ENCODE data around the gene RIMBP3B.
"Not testable (repeated sequence)": the region's sequence is repeated elsewhere in the genome, so short reads cannot be mapped to it uniquely, and the experiment has no call there.

Gene RIMBP3B, protein sequence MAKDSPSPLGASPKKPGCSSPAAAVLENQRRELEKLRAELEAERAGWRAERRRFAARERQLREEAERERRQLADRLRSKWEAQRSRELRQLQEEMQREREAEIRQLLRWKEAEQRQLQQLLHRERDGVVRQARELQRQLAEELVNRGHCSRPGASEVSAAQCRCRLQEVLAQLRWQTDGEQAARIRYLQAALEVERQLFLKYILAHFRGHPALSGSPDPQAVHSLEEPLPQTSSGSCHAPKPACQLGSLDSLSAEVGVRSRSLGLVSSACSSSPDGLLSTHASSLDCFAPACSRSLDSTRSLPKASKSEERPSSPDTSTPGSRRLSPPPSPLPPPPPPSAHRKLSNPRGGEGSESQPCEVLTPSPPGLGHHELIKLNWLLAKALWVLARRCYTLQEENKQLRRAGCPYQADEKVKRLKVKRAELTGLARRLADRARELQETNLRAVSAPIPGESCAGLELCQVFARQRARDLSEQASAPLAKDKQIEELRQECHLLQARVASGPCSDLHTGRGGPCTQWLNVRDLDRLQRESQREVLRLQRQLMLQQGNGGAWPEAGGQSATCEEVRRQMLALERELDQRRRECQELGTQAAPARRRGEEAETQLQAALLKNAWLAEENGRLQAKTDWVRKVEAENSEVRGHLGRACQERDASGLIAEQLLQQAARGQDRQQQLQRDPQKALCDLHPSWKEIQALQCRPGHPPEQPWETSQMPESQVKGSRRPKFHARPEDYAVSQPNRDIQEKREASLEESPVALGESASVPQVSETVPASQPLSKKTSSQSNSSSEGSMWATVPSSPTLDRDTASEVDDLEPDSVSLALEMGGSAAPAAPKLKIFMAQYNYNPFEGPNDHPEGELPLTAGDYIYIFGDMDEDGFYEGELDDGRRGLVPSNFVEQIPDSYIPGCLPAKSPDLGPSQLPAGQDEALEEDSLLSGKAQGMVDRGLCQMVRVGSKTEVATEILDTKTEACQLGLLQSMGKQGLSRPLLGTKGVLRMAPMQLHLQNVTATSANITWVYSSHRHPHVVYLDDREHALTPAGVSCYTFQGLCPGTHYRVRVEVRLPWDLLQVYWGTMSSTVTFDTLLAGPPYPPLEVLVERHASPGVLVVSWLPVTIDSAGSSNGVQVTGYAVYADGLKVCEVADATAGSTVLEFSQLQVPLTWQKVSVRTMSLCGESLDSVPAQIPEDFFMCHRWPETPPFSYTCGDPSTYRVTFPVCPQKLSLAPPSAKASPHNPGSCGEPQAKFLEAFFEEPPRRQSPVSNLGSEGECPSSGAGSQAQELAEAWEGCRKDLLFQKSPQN (N-terminal part only)

DNA sequence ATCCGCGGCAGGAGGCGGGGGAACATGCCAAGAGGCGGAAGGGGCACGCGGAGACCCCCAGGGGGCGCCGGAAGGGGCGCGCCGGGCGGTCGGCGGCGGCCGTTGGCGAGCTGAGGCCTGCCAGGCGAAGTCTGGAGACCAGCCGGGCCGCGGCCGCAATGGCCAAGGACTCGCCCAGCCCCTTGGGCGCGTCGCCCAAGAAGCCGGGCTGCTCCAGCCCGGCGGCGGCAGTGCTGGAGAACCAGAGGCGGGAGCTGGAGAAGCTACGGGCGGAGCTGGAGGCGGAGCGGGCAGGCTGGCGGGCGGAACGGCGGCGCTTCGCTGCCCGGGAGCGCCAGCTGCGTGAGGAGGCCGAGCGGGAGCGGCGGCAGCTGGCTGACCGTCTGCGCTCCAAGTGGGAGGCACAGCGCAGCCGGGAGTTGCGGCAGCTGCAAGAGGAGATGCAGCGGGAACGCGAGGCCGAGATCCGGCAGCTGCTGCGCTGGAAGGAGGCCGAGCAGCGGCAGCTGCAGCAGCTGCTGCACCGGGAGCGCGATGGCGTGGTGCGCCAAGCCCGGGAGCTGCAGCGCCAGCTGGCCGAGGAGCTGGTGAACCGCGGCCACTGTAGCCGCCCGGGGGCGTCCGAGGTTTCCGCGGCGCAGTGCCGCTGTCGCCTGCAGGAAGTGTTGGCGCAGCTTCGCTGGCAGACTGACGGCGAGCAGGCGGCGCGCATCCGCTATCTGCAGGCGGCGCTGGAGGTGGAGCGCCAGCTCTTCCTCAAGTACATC lies at the start of gene RIMBP3B:
Gene RIMBP3B (plus strand): TSS at position 51 of the 767 bp plus-strand sequence. CDS start 108 bp downstream, at position 159.
- not testable (repeated sequence) for DNase-seq

DNA sequence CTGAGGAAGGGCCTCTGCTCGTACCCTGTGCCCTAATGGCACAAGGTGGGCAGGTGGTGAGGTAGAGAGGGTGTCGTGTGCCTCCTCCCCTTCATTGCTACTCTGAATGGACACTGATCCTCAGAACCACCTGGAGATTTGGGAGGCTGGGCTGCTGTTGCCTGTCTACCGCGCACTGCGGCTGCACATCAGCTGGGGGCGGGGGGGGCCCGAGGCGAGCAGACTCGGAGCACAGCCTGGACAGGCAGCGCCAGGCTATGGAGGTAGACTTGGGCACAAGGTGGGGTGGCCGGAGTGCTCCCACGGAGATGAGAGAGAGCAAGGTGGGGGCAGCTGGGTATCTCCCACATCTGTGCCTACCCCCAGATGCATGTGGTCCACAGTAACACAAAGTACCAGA lies 26.0 kb upstream of the RIMBP3B start:
- DNase-seq, result not testable (repeated sequence)

- not testable (repeated sequence) for DNase-seq
These were observed 23.0 kb upstream of the RIMBP3B start for GRCh38 chr22:21360525-21360924.

GRCh38 chr22:21362473-21362872 lies 21.1 kb upstream of the RIMBP3B start:
- not testable (repeated sequence) for DNase-seq

DNA sequence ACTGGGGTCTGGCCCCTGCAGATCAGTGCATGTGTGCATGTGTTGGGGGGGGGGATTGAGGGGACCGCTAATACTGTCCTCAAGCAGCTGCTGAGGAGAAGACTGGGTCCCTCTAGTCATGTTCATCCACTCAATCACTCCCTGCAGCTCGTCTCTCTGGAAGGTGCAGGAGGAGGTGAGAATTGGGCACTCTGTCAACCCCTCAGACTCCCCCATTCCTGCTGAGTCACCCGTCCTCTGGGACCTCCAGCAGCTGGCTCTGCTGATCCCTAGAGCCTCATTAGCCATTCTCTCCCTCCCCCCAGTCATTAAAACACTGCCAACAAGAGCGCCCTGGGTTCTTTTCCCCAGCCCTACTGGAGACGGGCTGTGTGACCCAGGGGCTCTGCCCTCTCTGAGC lies 20.5 kb upstream of the RIMBP3B start:
- DNase-seq, result not testable (repeated sequence)

DNA sequence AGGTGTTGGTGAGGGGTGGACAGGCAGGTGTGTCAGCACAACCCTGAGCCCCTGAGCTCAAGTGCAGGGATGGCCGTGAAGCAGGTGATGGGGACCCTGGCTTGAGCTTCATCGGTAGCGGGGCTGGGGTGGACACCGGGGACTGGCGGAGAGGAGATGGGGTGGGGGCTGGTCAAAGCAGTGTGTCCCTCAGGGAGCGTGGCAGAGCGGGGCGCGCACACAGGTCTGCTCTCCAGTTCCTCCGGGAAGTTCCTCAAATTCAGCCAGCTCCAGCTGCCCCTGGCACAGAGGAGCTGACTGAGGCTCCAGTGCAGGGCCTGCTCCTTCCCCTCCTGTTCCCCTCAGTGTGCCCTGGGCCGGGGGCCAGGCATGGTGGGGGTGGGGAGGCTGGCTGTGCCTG lies 19.7 kb upstream of the RIMBP3B start:
- DNase-seq, result not testable (repeated sequence)

- not testable (repeated sequence) for DNase-seq
These were observed 19.2 kb upstream of the RIMBP3B start for GRCh38 chr22:21364362-21364761.

DNA sequence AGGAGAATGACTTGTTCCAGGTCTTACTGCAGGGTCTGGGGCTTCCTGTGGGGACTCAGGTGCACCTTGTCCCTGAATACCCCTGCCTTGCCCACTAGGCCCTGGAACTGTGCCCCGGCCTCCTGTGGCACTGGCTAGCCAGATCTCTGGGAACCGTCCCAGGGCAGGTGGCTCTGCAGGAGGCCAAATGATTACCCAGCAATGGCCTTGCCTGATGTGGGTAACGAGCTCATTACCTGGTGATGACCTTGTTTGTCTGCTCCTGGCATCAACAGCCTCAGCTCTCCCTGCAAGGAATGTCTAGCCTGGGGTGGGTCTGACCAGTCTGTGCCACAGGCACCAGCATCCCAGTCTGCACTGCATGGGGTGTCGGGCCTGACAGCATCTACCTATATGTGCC lies 18.2 kb upstream of the RIMBP3B start:
- not testable (repeated sequence) for DNase-seq

DNA sequence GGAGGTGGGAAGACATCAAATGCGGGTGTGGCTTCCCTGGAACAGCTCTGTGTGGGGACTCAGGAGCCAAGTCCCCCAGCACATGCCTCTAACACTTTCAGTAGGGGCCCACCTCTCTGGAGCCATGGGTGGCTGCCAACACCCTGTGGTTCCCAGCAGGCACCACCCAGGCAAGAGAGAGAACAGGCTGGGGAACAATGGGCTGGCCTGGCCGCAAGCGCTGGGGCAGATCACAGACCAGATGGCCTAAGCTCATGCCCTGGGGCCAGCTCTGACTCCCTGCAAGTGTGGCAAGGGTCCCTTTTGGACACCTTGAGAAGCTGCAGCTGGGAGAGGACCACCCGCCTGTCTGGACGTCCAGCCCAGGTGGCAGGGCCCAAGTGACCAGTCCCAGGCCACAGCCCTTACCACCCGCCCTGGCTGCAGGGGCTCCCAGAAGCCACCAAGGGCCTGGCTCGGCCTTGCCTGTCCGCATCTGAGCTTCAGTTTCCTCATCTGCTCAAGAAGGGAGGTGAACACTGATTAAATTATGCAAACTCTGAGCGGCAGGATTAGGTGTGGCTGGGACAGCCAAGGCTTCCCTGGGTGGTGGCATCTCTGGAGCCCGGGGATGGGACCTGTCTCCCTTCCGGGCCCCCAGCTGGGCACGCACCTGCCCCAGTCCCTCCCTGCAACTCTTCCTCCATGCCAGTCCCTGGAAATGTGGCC lies 14.8 kb upstream of the RIMBP3B start:
- DNase-seq, result not testable (repeated sequence)

- not testable (repeated sequence) for DNase-seq
These were observed 7.7 kb upstream of the RIMBP3B start for GRCh38 chr22:21375880-21376279.

GRCh38 chr22:21384468-21385357 lies 1.2 kb downstream of the RIMBP3B start:
- DNase-seq, result not testable (repeated sequence)

DNA sequence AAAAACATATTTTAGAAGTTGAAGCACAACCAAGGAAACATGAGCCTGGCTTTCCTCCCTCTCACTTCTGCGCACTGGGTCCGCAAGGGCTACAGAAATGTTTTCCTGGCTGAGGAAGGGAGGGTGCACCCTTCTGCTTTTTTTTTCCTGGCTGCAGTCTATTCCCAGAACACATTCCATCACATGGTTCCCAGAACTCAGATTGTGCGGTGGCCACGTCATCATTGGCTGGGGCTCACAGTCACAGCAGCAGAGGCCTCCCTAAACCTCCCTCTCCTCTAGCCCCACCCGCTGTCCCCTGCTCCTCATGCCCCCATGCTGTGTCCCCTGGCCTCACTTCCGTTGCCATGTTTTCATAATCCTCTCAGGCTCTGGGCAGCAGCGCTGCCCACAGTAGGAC lies 5.9 kb downstream of the RIMBP3B start:
- not testable (repeated sequence) for DNase-seq

DNA sequence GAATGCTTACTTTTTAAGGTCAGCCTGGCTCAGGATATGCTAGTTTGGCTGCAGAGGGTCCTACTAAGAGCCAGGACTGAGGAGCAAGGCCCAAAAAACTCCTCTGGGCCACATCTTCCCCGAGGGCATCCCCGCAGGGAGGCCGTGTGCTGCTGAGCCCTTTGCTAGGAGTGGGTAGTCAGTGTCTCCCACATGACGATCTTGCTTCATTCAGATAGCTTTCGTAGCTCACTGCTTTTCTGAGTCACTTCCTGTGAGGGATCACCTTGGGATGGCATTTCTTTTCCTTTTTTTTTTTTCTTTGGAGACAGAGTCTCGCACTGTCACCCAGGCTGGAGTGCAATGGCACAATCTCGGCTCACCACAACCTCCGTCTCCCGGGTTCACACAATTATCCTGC lies 6.5 kb downstream of the RIMBP3B start:
- DNase-seq, result not testable (repeated sequence)

- DNase-seq, result not testable (repeated sequence)
These were observed 11.1 kb downstream of the RIMBP3B start for GRCh38 chr22:21394613-21395012.

GRCh38 chr22:21401197-21401969 lies 17.8 kb downstream of the RIMBP3B start:
- DNase-seq, result not testable (repeated sequence)

GRCh38 chr22:21402763-21403314 lies 19.3 kb downstream of the RIMBP3B start:
- not testable (repeated sequence) for DNase-seq

DNA sequence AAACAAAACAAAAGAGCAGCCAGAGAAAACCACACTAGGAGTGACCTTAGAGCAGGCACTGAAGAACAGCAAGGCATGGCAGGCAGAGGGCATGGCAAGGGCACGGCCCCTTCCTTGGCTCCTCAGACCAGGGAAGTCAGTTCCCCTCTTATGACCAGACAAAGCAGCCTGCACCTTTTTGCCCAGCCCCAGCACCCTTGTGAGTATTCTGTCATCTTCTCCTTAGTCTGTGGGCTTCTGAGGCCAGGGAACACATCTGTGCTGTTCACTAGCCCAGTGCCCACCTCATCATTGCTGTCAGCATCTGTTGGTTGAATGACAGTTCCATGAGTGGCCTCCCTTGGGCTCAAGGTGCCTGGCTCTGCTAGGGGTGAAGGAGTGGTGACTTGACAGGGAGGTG lies 23.6 kb downstream of the RIMBP3B start:
- DNase-seq, result not testable (repeated sequence)

DNA sequence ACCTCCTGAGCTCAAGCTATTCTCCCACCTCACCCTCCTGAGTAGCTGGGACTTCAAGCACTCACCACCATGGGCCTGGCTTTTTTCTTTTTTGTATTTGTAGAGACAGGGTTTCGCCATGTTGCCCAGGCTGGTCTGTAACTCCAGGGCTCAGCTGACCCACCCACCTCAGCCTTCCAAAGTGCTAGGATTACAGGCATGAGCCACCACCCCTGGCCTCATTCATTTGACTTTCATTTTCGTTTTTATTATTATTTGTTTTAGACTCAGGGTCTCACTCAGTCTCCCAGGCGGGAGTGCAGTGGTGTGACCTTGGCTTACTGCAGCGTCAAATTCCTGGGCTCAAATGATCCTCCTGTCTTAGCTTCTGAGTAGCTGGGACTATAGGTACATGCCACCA lies 24.2 kb downstream of the RIMBP3B start:
- not testable (repeated sequence) for DNase-seq

- not testable (repeated sequence) for DNase-seq
These were observed 32.8 kb downstream of the RIMBP3B start for GRCh38 chr22:21416375-21416774.

All from CD4-positive, alpha-beta T cell treated with Interleukin-12 subunit alpha and Interleukin-12 subunit beta, for 1 hour (primary cell).